H1 (cell line): ENCODE results near the gene C1orf21. TPM values are rescaled to one million over a fixed set of nuclear protein-coding genes. Genes with fewer than 3 reads are reported as not detected.

Experiments used
- CTCF ChIA-PET: fragments of 300-600 bp; sonication (Branson Sonifier 250); formaldehyde crosslinking; loops from one replicate; lab custom pipeline; 2021; ENCODE audit not compliant: partially characterized antibody; lab: Charles Lee
- POLR2A ChIA-PET: fragments of 300-600 bp; sonication (Branson Sonifier 250); formaldehyde crosslinking; loops from one replicate; lab custom pipeline; 2021; ENCODE audit warnings: inconsistent platforms; ENCODE audit not compliant: partially characterized antibody; lab: Charles Lee
- DNase-seq, 2 experiments: peaks; one replicate each; pipeline versions ENCODE4 v3.0.0 to v3.0.0-alpha.2; 2010 to 2022; ENCODE audit warnings: low spot score in 2 of 2, low read depth in 1 of 2, mixed read lengths in 1 of 2
- FAIRE-seq: peaks from 2 replicates; lab custom pipeline; 2011; peaks lifted over from hg19 to GRCh38; lab: Jason Lieb, UNC
- H2AFZ ChIP-seq: 2 replicates; pipeline ENCODE4 v1.8.1; 2012; ENCODE audit warnings: low read length, inconsistent platforms
- H2AK5ac ChIP-seq: 2 replicates; pipeline ENCODE4 v1.6.1; 2013; ENCODE audit warnings: low read depth, low read length
- H2BK120ac ChIP-seq: replicated peaks from 2 replicates; pipeline ENCODE3; 2013; ENCODE audit warnings: low read depth, low read length, inconsistent platforms
- H2BK12ac ChIP-seq: 2 replicates; pipeline ENCODE4 v1.6.1; 2013; ENCODE audit warnings: low read depth, low read length
- H2BK15ac ChIP-seq: 2 replicates; pipeline ENCODE4 v1.6.1; 2013; ENCODE audit warnings: low read length
- H2BK20ac ChIP-seq: 2 replicates; pipeline ENCODE4 v1.6.1; 2013; ENCODE audit warnings: low read length
- H2BK5ac ChIP-seq: 2 replicates; pipeline ENCODE4 v1.6.1; 2013; ENCODE audit warnings: low read depth, low read length
- H3K14ac ChIP-seq: 2 replicates; pipeline ENCODE4 v1.6.1; 2013; ENCODE audit warnings: inconsistent platforms; ENCODE audit not compliant: insufficient read length
- H3K18ac ChIP-seq: 2 replicates; pipeline ENCODE4 v1.6.1; 2013; ENCODE audit warnings: low read length; ENCODE audit errors: extremely low read depth
- H3K23ac ChIP-seq: 2 replicates; pipeline ENCODE4 v1.6.1; 2013; ENCODE audit warnings: inconsistent platforms; ENCODE audit not compliant: insufficient read length
- H3K23me2 ChIP-seq: 2 replicates; pipeline ENCODE4 v1.6.1; 2013; ENCODE audit warnings: low read depth, low read length
- H3K27ac ChIP-seq: 2 replicates; pipeline ENCODE4 v1.6.1; 2011; ENCODE audit warnings: low read depth, low read length, inconsistent platforms
- H3K27me3 ChIP-seq, 4 experiments: replicated peaks in 1 of 4; 1 replicate in 1 of 4; 2 replicates in 3 of 4; pipeline versions ENCODE4 v1.6.1 to v1.8.1; 2011 to 2013; ENCODE audit warnings: low read length in 3 of 4, mild to moderate bottlenecking in 3 of 4, inconsistent platforms in 2 of 4, mixed read lengths in 2 of 4, moderate library complexity in 1 of 4; ENCODE audit not compliant: control insufficient read depth in 3 of 4, insufficient read depth in 3 of 4; ENCODE audit errors: extremely low read depth in 1 of 4
- H3K36me3 ChIP-seq, 4 experiments: 2 replicates each; pipeline versions ENCODE4 v1.6.1 to v1.8.1; 2011 to 2013; ENCODE audit warnings: mild to moderate bottlenecking in 4 of 4, low read length in 3 of 4, moderate library complexity in 2 of 4, control low read depth in 1 of 4, inconsistent platforms in 1 of 4; ENCODE audit not compliant: insufficient read depth in 4 of 4, control insufficient read depth in 2 of 4
- H3K4ac ChIP-seq: replicated peaks from 2 replicates; pipeline ENCODE3; 2013; ENCODE audit warnings: low read length, low read depth, mixed read lengths, inconsistent platforms; ENCODE audit not compliant: insufficient read length
- H3K4me1 ChIP-seq, 4 experiments: replicated peaks in 1 of 4; 1 replicate in 1 of 4; 2 replicates in 3 of 4; pipeline versions ENCODE4 v1.6.1 to v1.8.1; 2011 to 2013; ENCODE audit warnings: low read length in 3 of 4, inconsistent platforms in 2 of 4, mixed read lengths in 1 of 4; ENCODE audit not compliant: insufficient read depth in 4 of 4, control insufficient read depth in 3 of 4
- H3K4me2 ChIP-seq, 2 experiments: 2 replicates each; pipeline versions ENCODE4 v1.6.1 to v1.8.1; 2011 to 2013; ENCODE audit warnings: low read depth in 2 of 2, low read length in 2 of 2, control low read depth in 1 of 2, inconsistent platforms in 1 of 2, mild to moderate bottlenecking in 1 of 2; ENCODE audit not compliant: insufficient read depth in 1 of 2
- H3K4me3 ChIP-seq, 4 experiments: fragments of 200-600, 300-600 bp in 1 of 4; sonication (generic), shearing (Covaris generic), sonication (Bioruptor Twin) in 1 of 4; 2 replicates each; pipeline versions ENCODE4 v1.5.1 to v1.8.1; 2011 to 2016; ENCODE audit warnings: low read length in 4 of 4, low read depth in 3 of 4, control low read depth in 2 of 4, inconsistent platforms in 2 of 4, mild to moderate bottlenecking in 2 of 4, mixed read lengths in 1 of 4, moderate library complexity in 1 of 4; ENCODE audit not compliant: insufficient read depth in 2 of 4; ENCODE audit errors: extremely low read depth in 1 of 4
- H3K56ac ChIP-seq: replicated peaks from 2 replicates; pipeline ENCODE3; 2013; ENCODE audit warnings: low read depth, mild to moderate bottlenecking, mixed read lengths, low read length, inconsistent platforms; ENCODE audit not compliant: insufficient read length
- H3K79me1 ChIP-seq: 2 replicates; pipeline ENCODE4 v1.6.1; 2013; ENCODE audit warnings: low read depth, low read length, control low read depth
- H3K79me2 ChIP-seq, 2 experiments: 2 replicates each; pipeline versions ENCODE4 v1.6.1 to v1.8.1; 2012 to 2013; ENCODE audit warnings: low read length in 2 of 2, mild to moderate bottlenecking in 2 of 2, inconsistent platforms in 1 of 2; ENCODE audit not compliant: insufficient read depth in 2 of 2, control insufficient read depth in 1 of 2
- H3K9ac ChIP-seq, 4 experiments: replicated peaks in 1 of 4; 1 replicate in 1 of 4; 2 replicates in 3 of 4; pipeline versions ENCODE4 v1.6.1 to v1.8.1; 2011 to 2013; ENCODE audit warnings: low read depth in 3 of 4, low read length in 3 of 4, control low read depth in 2 of 4, mild to moderate bottlenecking in 2 of 4, moderate library complexity in 2 of 4, inconsistent platforms in 1 of 4; ENCODE audit errors: extremely low read depth in 1 of 4
- H3K9me3 ChIP-seq, 2 experiments: 2 replicates each; pipeline versions ENCODE4 v1.6.1 to v1.8.1; 2012 to 2013; ENCODE audit warnings: mild to moderate bottlenecking in 2 of 2, moderate library complexity in 2 of 2, control low read depth in 1 of 2, inconsistent platforms in 1 of 2, low read depth in 1 of 2, low read length in 1 of 2, mixed read lengths in 1 of 2; ENCODE audit not compliant: insufficient read depth in 2 of 2
- H4K20me1 ChIP-seq, 2 experiments: replicated peaks in 1 of 2; 2 replicates each; pipeline versions ENCODE3 to v1.8.1; 2011 to 2013; ENCODE audit warnings: inconsistent platforms in 2 of 2, low read length in 2 of 2, mild to moderate bottlenecking in 1 of 2; ENCODE audit not compliant: insufficient read depth in 2 of 2, control insufficient read depth in 1 of 2
- H4K5ac ChIP-seq: 2 replicates; pipeline ENCODE4 v1.6.1; 2013; ENCODE audit warnings: low read length, low read depth, mixed read lengths, inconsistent platforms; ENCODE audit not compliant: insufficient read length
- H4K8ac ChIP-seq: 2 replicates; pipeline ENCODE4 v1.8.0; 2013; ENCODE audit warnings: mild to moderate bottlenecking, moderate library complexity, low read length, inconsistent platforms; ENCODE audit not compliant: insufficient read depth; ENCODE audit errors: extremely low read depth
- H4K91ac ChIP-seq: replicated peaks from 2 replicates; pipeline ENCODE3; 2013; ENCODE audit warnings: low read length, mixed read lengths, inconsistent platforms; ENCODE audit not compliant: insufficient read length
- ASH2L ChIP-seq: fragments of 200-600, 300-600 bp; sonication (generic); IDR thresholded peaks from one replicate; pipeline ENCODE4 v1.7.1; 2017; ENCODE audit warnings: low read length
- CTBP2 ChIP-seq: IDR thresholded peaks from 2 replicates; pipeline ENCODE4 v1.7.0; 2011; ENCODE audit warnings: borderline replicate concordance, mild to moderate bottlenecking, moderate library complexity, mixed read lengths, low read length; ENCODE audit not compliant: insufficient read depth, insufficient read length
- GABPA ChIP-seq: IDR thresholded peaks from 2 replicates; pipeline ENCODE4 v1.6.1; 2011; ENCODE audit warnings: mild to moderate bottlenecking, low read length, moderate library complexity, borderline replicate concordance; ENCODE audit not compliant: insufficient read depth
- GTF2F1 ChIP-seq: IDR thresholded peaks from 2 replicates; pipeline ENCODE4 v1.6.1; 2012; ENCODE audit warnings: low read depth, low read length, improper control_type of control experiment, borderline replicate concordance
- POU5F1 ChIP-seq: IDR thresholded peaks from 2 replicates; pipeline ENCODE4 v1.6.1; 2011; ENCODE audit warnings: low read depth, mild to moderate bottlenecking, low read length, moderate library complexity
- RXRA ChIP-seq: IDR thresholded peaks from 2 replicates; pipeline ENCODE4 v1.6.1; 2011; ENCODE audit warnings: low read depth, mild to moderate bottlenecking, low read length, moderate library complexity; ENCODE audit not compliant: insufficient read depth
- SP2 ChIP-seq: IDR thresholded peaks from 2 replicates; pipeline ENCODE4 v1.6.1; 2012; ENCODE audit warnings: mild to moderate bottlenecking, low read length, inconsistent platforms
- TAF1 ChIP-seq: IDR thresholded peaks from 2 replicates; pipeline ENCODE4 v1.6.1; 2011; ENCODE audit warnings: mild to moderate bottlenecking, low read depth, low read length
- ZNF274 ChIP-seq: IDR thresholded peaks from 2 replicates; pipeline ENCODE4 v1.7.0; 2012; ENCODE audit warnings: low read length, borderline replicate concordance; ENCODE audit errors: extremely low read depth
- WGBS, 2 experiments: shearing (Covaris generic) in 1 of 2; methylation state at CpG; one replicate each; pipeline versions ENCODE4 v1.1.6 to v1.1.7; 2013 to 2015; ENCODE audit warnings: low lambda C conversion rate in 2 of 2, mixed read lengths in 2 of 2, inconsistent platforms in 1 of 2, low coverage in 1 of 2, missing lambda C conversion rate in 1 of 2; ENCODE audit not compliant: insufficient replicate concordance in 2 of 2, insufficient coverage in 1 of 2, insufficient read length in 1 of 2; ENCODE audit errors: extremely low coverage in 1 of 2, missing lambda C conversion rate in 1 of 2; 5-methylcytosine and 5-hydroxymethylcytosine counted together
- polyA plus RNA-seq, 7 experiments: library from polyadenylated mRNA; depleted of rRNA in 3 of 7; stranded (reverse) in 5 of 7; unstranded in 2 of 7; fragments of >200 nt in 5 of 7; fragments of 200-250 nt in 2 of 7; gene quantifications; 1 replicate in 5 of 7; 2 replicates in 1 of 7; 4 replicates in 1 of 7; pipeline versions ENCODE4 v1.2.1 to v1.2.3, GENCODE V29; 2011 to 2013; ENCODE audit warnings: missing spikeins in 2 of 7, mixed read lengths in 2 of 7
- total RNA-seq: library from RNA; stranded (reverse); fragmentation: NEBNext Ultra II Directional; extraction: Animal tissue kit (Norgen Biotek cat#: 25700); gene quantifications from 2 replicates; pipeline ENCODE4 v1.2.1, GENCODE V29; 2021
- TF ChIP-seq, protein P1 (sequence below): IDR thresholded peaks from 2 replicates; pipeline ENCODE4 v1.6.1; 2012; ENCODE audit warnings: low read length, inconsistent platforms

The C1orf21 gene
- total and polyA plus RNA-seq, 2 of the 8 experiments (the other 6 are each of a cell fraction or from before 2014, with no cell fraction given): 16.6 to 51.0 TPM

DNA sequence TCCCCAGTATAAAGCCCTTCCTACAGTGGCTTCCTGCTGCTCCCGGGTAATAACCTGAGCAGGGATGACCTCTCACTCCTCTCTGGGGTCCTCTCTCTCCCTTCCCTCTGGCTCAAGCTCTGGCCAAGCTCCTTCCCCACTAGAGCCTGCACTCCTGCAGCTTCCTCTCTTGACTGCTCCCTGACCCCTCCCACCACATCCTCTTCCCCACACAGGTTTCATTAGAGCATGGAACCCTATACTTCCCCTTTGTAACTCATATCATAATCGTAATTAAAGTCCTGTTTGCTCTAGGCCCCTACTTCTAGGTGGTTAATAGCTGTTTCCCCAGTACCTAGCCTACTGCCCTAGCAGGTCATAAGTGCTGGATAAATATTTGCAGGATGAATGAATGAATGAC, 146.2 kb downstream of the C1orf21 start:
- no peak overlapping the region for H3K4me3 ChIP-seq
- WGBS, 2 experiments: 79% methylated on average over 2 of the region's 2 CpGs; no CpG with 5 or more reads in 1 of the 2 experiments
- DNase-seq (no peak), FAIRE-seq (no peak)
- no peak overlapping the region for H3K4me2 ChIP-seq
- H3K4me1 ChIP-seq: 0 out of 7 replicates have a peak, but pooled peaks cover 0 to 2% (median 0%) of the 10 kb centered on the region in 4 experiments
- H4K91ac ChIP-seq: no peak overlapping the region
- H3K4ac ChIP-seq: no peak overlapping the region
- H2BK120ac ChIP-seq: no peak overlapping the region
- no peaks in the 10 kb centered on the region for H3K23me2 ChIP-seq
- no peak overlapping the region for H2BK15ac ChIP-seq
- H3K14ac ChIP-seq: no peak overlapping the region
- peaks cover 0 to 12% (median 1%) of the 10 kb centered on the region in 4 experiments; a peak in 4 of 8 replicates for H3K36me3 ChIP-seq
- no peak overlapping the region for H3K23ac ChIP-seq
- H2BK5ac ChIP-seq: no peak overlapping the region
- H3K9me3 ChIP-seq: no peaks in the 10 kb centered on the region
- no peaks in the 10 kb centered on the region for H3K27me3 ChIP-seq
- H3K18ac ChIP-seq: no peak overlapping the region
- no peaks in the 10 kb centered on the region; a peak in 2 of 4 replicates for H3K79me2 ChIP-seq
- CTCF ChIA-PET: interaction anchor here (1.1 to 1.8 kb wide), 2 partner anchors 131 to 154 kb away, joined by 3 to 5 read pairs; no protein-coding TSS in a partner anchor
- H3K27ac ChIP-seq: no peak overlapping the region
- no peaks in the 10 kb centered on the region for H4K20me1 ChIP-seq
- no peak overlapping the region for H4K5ac ChIP-seq
- H2BK20ac ChIP-seq: no peak overlapping the region
- no peak overlapping the region for H2BK12ac ChIP-seq
- H3K79me1 ChIP-seq: peaks cover 2% of the 10 kb centered on the region; the same call in 1 of the 2 replicates
- H3K56ac ChIP-seq: no peak overlapping the region
- no peak overlapping the region for H2AFZ ChIP-seq
- H4K8ac ChIP-seq: no peak overlapping the region
- POLR2A ChIA-PET: no interaction called here
- H2AK5ac ChIP-seq: no peak overlapping the region
- no peak overlapping the region for H3K9ac ChIP-seq
- TF ChIP-seq RXRA (no peak), CTBP2 (no peak), ASH2L (no peak), ZNF274 (no peak), POU5F1 (no peak), GTF2F1 (no peak), TAF1 (no peak), GABPA (no peak), SP2 (no peak)
- TF ChIP-seq, protein P1, sequence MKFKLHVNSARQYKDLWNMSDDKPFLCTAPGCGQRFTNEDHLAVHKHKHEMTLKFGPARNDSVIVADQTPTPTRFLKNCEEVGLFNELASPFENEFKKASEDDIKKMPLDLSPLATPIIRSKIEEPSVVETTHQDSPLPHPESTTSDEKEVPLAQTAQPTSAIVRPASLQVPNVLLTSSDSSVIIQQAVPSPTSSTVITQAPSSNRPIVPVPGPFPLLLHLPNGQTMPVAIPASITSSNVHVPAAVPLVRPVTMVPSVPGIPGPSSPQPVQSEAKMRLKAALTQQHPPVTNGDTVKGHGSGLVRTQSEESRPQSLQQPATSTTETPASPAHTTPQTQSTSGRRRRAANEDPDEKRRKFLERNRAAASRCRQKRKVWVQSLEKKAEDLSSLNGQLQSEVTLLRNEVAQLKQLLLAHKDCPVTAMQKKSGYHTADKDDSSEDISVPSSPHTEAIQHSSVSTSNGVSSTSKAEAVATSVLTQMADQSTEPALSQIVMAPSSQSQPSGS: no peak
